Sigmoid colon (tissue), 4 donors: Measurements from ENCODE around the gene CUEDC1.

ENCODE experiments used
- EP300 ChIP-seq, 4 donors: sonication (generic); formaldehyde crosslinking; IDR thresholded peaks; one replicate each; pipeline ENCODE4 v1.6.1; 2017; ENCODE audit warnings: antibody characterized with exemption in 4 of 4
- POLR2A ChIP-seq, 2 donors: fragments of 450-650 bp; IDR thresholded peaks; one replicate each; pipeline ENCODE4 v1.6.1; 2016; ENCODE audit warnings: antibody characterized with exemption in 2 of 2, mild to moderate bottlenecking in 2 of 2, moderate library complexity in 2 of 2
- POLR2AphosphoS5 ChIP-seq, 4 donors: sonication (generic); formaldehyde crosslinking; IDR thresholded peaks; one replicate each; pipeline ENCODE4 v1.6.1; 2017; ENCODE audit warnings: antibody characterized with exemption in 4 of 4
- TF ChIP-seq, protein P1 (sequence below), 4 experiments: fragments of 450-650 bp in 3 of 4; fragments of 200-600 bp in 1 of 4; IDR thresholded peaks; one replicate each; pipeline ENCODE4 v1.5.1; 2016 to 2019; ENCODE audit warnings: antibody characterized with exemption in 4 of 4, mild to moderate bottlenecking in 3 of 4, moderate library complexity in 2 of 4

DNA sequence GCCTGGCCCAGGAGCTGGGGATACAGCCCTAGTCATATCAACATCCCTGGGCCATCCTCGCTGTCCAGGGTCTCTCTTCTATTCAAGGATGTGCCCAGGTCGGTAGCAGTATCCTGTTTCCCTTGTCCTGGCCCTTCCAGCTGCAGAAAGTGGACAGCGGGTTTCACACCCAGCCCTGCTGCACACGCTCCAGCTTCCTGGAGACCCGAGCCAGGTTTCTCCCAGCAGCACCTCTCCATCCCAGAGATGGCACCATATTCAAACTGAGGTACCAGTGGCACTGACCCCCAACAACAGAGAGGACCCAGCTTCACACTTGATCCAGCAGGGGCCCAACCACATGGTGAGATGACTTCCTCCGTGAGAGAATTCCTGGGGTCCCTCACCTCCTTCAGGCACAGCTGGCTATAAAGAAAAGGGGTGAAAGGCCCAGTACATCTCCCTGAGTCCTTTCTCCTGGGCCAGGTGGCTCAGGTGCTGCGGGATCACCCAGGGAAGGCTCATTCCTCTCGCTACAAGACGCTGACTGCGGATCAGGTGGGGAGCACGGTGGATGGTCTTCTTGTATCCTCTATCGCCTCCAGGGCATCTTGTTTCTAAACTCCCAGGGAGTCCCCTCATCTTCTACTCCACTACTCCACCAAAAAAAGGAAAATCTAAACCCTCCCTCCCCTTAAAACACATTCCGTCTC lies 1.4 kb downstream of the CUEDC1 start:
- TF ChIP-seq, protein P1, sequence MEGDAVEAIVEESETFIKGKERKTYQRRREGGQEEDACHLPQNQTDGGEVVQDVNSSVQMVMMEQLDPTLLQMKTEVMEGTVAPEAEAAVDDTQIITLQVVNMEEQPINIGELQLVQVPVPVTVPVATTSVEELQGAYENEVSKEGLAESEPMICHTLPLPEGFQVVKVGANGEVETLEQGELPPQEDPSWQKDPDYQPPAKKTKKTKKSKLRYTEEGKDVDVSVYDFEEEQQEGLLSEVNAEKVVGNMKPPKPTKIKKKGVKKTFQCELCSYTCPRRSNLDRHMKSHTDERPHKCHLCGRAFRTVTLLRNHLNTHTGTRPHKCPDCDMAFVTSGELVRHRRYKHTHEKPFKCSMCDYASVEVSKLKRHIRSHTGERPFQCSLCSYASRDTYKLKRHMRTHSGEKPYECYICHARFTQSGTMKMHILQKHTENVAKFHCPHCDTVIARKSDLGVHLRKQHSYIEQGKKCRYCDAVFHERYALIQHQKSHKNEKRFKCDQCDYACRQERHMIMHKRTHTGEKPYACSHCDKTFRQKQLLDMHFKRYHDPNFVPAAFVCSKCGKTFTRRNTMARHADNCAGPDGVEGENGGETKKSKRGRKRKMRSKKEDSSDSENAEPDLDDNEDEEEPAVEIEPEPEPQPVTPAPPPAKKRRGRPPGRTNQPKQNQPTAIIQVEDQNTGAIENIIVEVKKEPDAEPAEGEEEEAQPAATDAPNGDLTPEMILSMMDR (IDR thresholded peaks at IDR 0.05), result no peak
- no peak for TF ChIP-seq POLR2AphosphoS5 (IDR thresholded peaks at IDR 0.05)
- no peak for TF ChIP-seq POLR2A (IDR thresholded peaks at IDR 0.05)
- no peak for TF ChIP-seq EP300 (IDR thresholded peaks at IDR 0.05)
